Smooth muscle cell (in vitro differentiated cells): Measurements from ENCODE around the gene MDK. TPM values are rescaled to one million over a fixed set of nuclear protein-coding genes. Genes with fewer than 3 reads are reported as not detected.
A peak's percentile ranks its signal among the peaks of the same experiment; 100 is the strongest.

Source experiments
- DNase-seq: peaks from one replicate; lab custom pipeline; 2025; ENCODE audit not compliant: unreplicated experiment; lab: John Stamatoyannopoulos, UW
- H2AFZ ChIP-seq: fragments of 200-600 bp; sonication (generic); 2 replicates; pipeline ENCODE4 v1.6.0; 2016; ENCODE audit warnings: antibody characterized with exemption, low read depth, mild to moderate bottlenecking
- H3F3A ChIP-seq: fragments of 200-600 bp; sonication (generic); 2 replicates; pipeline ENCODE4 v1.6.0; 2017; ENCODE audit warnings: antibody characterized with exemption, low read depth
- H3K27ac ChIP-seq: fragments of 200-600 bp; sonication (generic); 2 replicates; pipeline ENCODE4 v1.5.1; 2016; ENCODE audit warnings: low read depth, mild to moderate bottlenecking
- H3K27me3 ChIP-seq: fragments of 200-600 bp; sonication (generic); 2 replicates; pipeline ENCODE4 v1.6.1; 2016; ENCODE audit warnings: low read depth, mild to moderate bottlenecking
- H3K36me3 ChIP-seq: fragments of 200-600 bp; sonication (generic); 2 replicates; pipeline ENCODE4 v1.5.1; 2016; ENCODE audit warnings: low read depth
- H3K4me1 ChIP-seq: fragments of 200-600 bp; sonication (generic); 2 replicates; pipeline ENCODE4 v1.5.1; 2016; ENCODE audit warnings: low read depth
- H3K4me2 ChIP-seq: fragments of 200-600 bp; sonication (generic); 2 replicates; pipeline ENCODE4 v1.6.0; 2016; ENCODE audit warnings: mild to moderate bottlenecking
- H3K4me3 ChIP-seq: fragments of 200-600 bp; sonication (generic); 2 replicates; pipeline ENCODE4 v1.5.1; 2016; ENCODE audit warnings: mild to moderate bottlenecking
- H3K79me2 ChIP-seq: fragments of 200-600 bp; sonication (generic); 2 replicates; pipeline ENCODE4 v1.6.0; 2016; ENCODE audit warnings: low read depth, mild to moderate bottlenecking
- H3K9ac ChIP-seq: fragments of 200-600 bp; sonication (generic); 2 replicates; pipeline ENCODE4 v1.6.0; 2016; ENCODE audit warnings: low read depth
- H3K9me3 ChIP-seq: fragments of 200-600 bp; sonication (generic); replicated peaks from 2 replicates; pipeline ENCODE4 v1.5.1; 2016; ENCODE audit warnings: low read depth
- H4K20me1 ChIP-seq: fragments of 200-600 bp; sonication (generic); 2 replicates; pipeline ENCODE4 v1.6.0; 2016; ENCODE audit warnings: low read depth
- WGBS: methylation state at CpG from one replicate; pipeline ENCODE4 v1.1.7; 2016; ENCODE audit warnings: low lambda C conversion rate; 5-methylcytosine and 5-hydroxymethylcytosine counted together
- polyA plus RNA-seq: library from polyadenylated mRNA; unstranded; fragments of >200 nt; fragmentation: Nextera tagmentation; extraction: Ambion mirVana; gene quantifications from 2 replicates; pipeline ENCODE4 v1.2.1, GENCODE V29; 2016
- total RNA-seq: library from RNA; depleted of rRNA; stranded (reverse); fragments of >200 nt; gene quantifications from 2 replicates; pipeline ENCODE4 v1.2.3, GENCODE V29; 2014
- TF ChIP-seq, protein P1 (sequence below): fragments of 200-600 bp; sonication (generic); IDR thresholded peaks from 2 replicates; pipeline ENCODE4 v1.5.1; 2017; ENCODE audit warnings: borderline replicate concordance, mild to moderate bottlenecking, antibody characterized with exemption; ENCODE audit not compliant: insufficient read depth, poor library complexity, severe bottlenecking

The MDK gene
- total and polyA plus RNA-seq, 2 experiments from 2014 or later = 490 to 667 TPM

DNA sequence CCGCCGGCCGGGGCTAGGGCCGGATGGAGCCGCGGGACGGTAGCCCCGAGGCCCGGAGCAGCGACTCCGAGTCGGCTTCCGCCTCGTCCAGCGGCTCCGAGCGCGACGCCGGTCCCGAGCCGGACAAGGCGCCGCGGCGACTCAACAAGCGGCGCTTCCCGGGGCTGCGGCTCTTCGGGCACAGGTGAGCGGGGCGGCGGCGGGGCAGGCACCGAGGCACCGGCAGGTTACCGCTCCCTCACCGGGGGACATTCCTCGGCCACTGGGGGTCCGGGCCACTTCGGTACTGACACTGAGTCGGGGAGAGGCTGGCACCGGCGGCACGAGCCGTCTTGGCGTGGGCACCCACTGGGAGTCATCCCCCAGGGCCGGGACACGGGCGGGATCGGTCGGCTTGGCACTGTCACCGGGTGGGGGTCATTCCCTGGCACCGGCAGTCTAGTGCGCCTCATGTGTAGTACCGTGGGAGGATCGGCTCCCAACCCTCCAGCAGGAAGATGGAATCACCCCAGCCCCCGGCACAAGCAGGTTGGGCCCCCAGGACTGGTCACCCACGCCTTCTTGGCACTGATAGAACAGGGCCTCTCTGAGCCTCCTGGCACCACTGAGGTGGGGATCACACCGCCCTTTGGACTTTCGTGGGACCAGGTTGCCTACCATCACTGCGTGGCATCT lies 33.7 kb upstream of the MDK start:
- Histone ChIP-seq H3K9ac (peak overlapping the region; percentile 71), H4K20me1 (peaks cover 43% of the 10 kb centered on the region), H3K27me3 (no peaks in the 10 kb centered on the region), H3F3A (no peaks in the 10 kb centered on the region), H3K4me1 (peaks cover 9% of the 10 kb centered on the region), H2AFZ (no peak overlapping the region), H3K36me3 (no peaks in the 10 kb centered on the region), H3K79me2 (peaks cover 47% of the 10 kb centered on the region), H3K4me3 (peak overlapping the region; percentile 86), H3K9me3 (no peaks in the 10 kb centered on the region), H3K27ac (no peak overlapping the region), H3K4me2 (peak overlapping the region; percentile 96)
- WGBS = 21% methylated on average over 61 of the region's 63 CpGs
- DNase-seq = no peak
- TF ChIP-seq, protein P1, sequence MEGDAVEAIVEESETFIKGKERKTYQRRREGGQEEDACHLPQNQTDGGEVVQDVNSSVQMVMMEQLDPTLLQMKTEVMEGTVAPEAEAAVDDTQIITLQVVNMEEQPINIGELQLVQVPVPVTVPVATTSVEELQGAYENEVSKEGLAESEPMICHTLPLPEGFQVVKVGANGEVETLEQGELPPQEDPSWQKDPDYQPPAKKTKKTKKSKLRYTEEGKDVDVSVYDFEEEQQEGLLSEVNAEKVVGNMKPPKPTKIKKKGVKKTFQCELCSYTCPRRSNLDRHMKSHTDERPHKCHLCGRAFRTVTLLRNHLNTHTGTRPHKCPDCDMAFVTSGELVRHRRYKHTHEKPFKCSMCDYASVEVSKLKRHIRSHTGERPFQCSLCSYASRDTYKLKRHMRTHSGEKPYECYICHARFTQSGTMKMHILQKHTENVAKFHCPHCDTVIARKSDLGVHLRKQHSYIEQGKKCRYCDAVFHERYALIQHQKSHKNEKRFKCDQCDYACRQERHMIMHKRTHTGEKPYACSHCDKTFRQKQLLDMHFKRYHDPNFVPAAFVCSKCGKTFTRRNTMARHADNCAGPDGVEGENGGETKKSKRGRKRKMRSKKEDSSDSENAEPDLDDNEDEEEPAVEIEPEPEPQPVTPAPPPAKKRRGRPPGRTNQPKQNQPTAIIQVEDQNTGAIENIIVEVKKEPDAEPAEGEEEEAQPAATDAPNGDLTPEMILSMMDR = no peak

DNA sequence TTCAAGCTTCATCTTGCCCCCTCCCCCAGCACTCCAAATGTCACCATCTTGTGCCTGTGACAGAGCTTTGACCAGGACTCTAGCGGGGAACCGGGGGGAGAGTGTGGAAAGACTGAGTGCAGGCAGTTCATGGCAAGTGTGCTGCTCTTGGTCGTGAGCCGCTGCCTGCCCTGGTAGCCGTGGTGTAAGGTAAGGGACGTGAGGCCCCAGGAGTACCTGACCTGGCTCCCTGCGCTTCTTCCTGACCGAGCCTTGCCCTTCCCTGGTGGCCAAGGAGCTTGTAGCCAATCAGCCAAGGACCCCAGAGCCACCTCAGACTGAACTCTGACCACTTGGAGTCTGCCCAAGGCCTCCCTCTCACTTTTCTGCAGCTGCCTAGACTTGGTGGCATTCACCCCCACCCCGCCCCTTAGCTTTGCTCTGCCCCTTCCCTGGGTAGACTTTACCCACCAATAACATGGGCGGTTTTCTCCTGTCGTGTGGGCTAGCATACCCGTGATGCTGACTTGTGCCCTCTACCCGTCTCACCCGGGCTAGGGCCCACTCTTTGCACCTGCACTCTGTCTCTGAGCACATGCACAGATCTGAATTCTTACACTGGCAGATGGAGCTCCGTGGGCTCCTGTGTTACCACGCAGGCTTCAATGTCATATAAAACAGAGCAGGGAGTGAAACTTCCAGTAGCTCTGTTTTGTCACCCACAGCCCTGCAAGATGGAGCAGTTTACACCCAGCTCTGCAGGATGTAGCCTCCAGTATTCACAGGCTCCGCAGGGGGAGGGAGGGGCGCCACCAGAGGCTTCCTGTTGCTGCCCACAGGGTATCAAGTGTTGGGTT lies 32.7 kb upstream of the MDK start:
- H3K4me3 ChIP-seq = peak overlapping the region; percentile 86
- DNase-seq = no peak
- H2AFZ ChIP-seq = no peak overlapping the region
- H3K27me3 ChIP-seq = no peaks in the 10 kb centered on the region
- H4K20me1 ChIP-seq = peaks cover 53% of the 10 kb centered on the region
- peaks cover 57% of the 10 kb centered on the region for H3K79me2 ChIP-seq
- TF ChIP-seq, protein P1 = no peak
- 77% methylated on average over 18 of the region's 18 CpGs for WGBS
- peaks cover 9% of the 10 kb centered on the region for H3K4me1 ChIP-seq
- no peaks in the 10 kb centered on the region for H3K36me3 ChIP-seq
- H3K4me2 ChIP-seq = peak overlapping the region; percentile 96
- no peaks in the 10 kb centered on the region for H3F3A ChIP-seq
- no peaks in the 10 kb centered on the region for H3K9me3 ChIP-seq
- no peak overlapping the region for H3K9ac ChIP-seq
- no peak overlapping the region for H3K27ac ChIP-seq

DNA sequence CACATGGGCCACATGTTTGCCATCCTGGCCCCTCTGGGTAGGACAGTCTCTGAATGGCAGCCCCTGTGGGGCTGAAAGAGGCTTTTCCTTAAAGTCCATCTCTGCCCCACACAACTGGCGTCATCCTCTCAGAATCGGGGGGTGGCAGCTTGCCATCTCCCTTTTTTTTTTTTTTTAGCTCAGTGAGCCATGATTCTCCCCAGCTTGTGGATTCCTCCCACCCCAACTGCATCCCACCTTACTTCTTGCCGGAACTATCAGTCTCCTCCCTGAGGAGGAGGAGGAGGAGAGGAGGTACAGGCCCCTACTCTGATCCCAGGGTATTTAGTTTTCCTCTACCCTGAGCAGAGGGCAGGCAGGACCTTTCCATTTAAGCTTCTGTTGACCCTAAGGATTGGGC lies 30.8 kb upstream of the MDK start:
- Histone ChIP-seq H3K4me3 (no peak overlapping the region), H2AFZ (no peak overlapping the region), H3K4me1 (peaks cover 9% of the 10 kb centered on the region), H3F3A (no peaks in the 10 kb centered on the region), H4K20me1 (peaks cover 65% of the 10 kb centered on the region), H3K9ac (no peak overlapping the region), H3K4me2 (no peak overlapping the region), H3K9me3 (no peaks in the 10 kb centered on the region), H3K27me3 (no peaks in the 10 kb centered on the region), H3K27ac (no peak overlapping the region), H3K36me3 (no peaks in the 10 kb centered on the region), H3K79me2 (peaks cover 70% of the 10 kb centered on the region)
- no peak for DNase-seq
- WGBS = 97% methylated on average over 3 of the region's 3 CpGs
- TF ChIP-seq, protein P1 = no peak
